OCI-LY7 (cell line): ENCODE results near the gene ATP6V0D1. TPM values are rescaled to one million over a fixed set of nuclear protein-coding genes. Genes with fewer than 3 reads are reported as not detected.

Experiments
- BruUV-seq: library from RNA; stranded (reverse); fragments of 400-500 nt; replicated peaks from 2 replicates; lab custom pipeline; 2021; lab: Mats Ljungman, UMichigan
- CTCF ChIA-PET: fragments of 300-600 bp; sonication (Branson Sonifier 250); formaldehyde crosslinking; loops from one replicate; lab custom pipeline; 2022; ENCODE audit warnings: antibody characterized with exemption; ENCODE audit not compliant: unreplicated experiment; lab: Charles Lee
- POLR2A ChIA-PET: fragments of 300-600 bp; sonication (Branson Sonifier 250); formaldehyde crosslinking; loops from one replicate; lab custom pipeline; 2022; ENCODE audit warnings: antibody characterized with exemption; lab: Charles Lee
- DNase-seq: peaks from one replicate; pipeline ENCODE4 v3.0.0-alpha.2; 2015; ENCODE audit warnings: low spot score
- H2AFZ ChIP-seq: fragments of 200-600 bp; sonication (generic), shearing (Covaris generic); 2 replicates; pipeline ENCODE4 v1.6.1; 2014; ENCODE audit warnings: mild to moderate bottlenecking, antibody characterized with exemption, low read length, moderate library complexity
- H3K27ac ChIP-seq: fragments of 200-600 bp; sonication (generic); 2 replicates; pipeline ENCODE4 v1.5.1; 2014; ENCODE audit warnings: mixed run types, low read depth, mild to moderate bottlenecking, moderate library complexity, low read length, inconsistent platforms; ENCODE audit not compliant: poor library complexity, severe bottlenecking
- H3K36me3 ChIP-seq: fragments of 200-600 bp; sonication (generic); 2 replicates; pipeline ENCODE4 v1.6.1; 2014; ENCODE audit warnings: mild to moderate bottlenecking, antibody characterized with exemption, low read length, moderate library complexity, mixed read lengths; ENCODE audit not compliant: insufficient read depth
- H3K4me1 ChIP-seq: fragments of 200-600 bp; sonication (generic); 2 replicates; pipeline ENCODE4 v1.5.1; 2014; ENCODE audit warnings: mild to moderate bottlenecking, low read length; ENCODE audit not compliant: insufficient read depth, poor library complexity, severe bottlenecking
- H3K4me2 ChIP-seq: fragments of 200-600 bp; sonication (generic); 2 replicates; pipeline ENCODE4 v1.6.1; 2014; ENCODE audit warnings: mild to moderate bottlenecking, low read length
- H3K4me3 ChIP-seq: fragments of 200-600 bp; sonication (generic); 2 replicates; pipeline ENCODE4 v1.5.1; 2014; ENCODE audit warnings: mild to moderate bottlenecking, low read depth, low read length; ENCODE audit not compliant: poor library complexity, severe bottlenecking
- H3K79me2 ChIP-seq: fragments of 200-600 bp; sonication (generic); 2 replicates; pipeline ENCODE4 v1.6.1; 2016; ENCODE audit warnings: low read depth, mild to moderate bottlenecking, low read length, moderate library complexity, mixed read lengths; ENCODE audit not compliant: insufficient read depth
- H3K9me2 ChIP-seq: fragments of 200-600 bp; sonication (generic); 2 replicates; pipeline ENCODE4 v1.6.1; 2016; ENCODE audit warnings: mild to moderate bottlenecking, low read length, mixed read lengths; ENCODE audit not compliant: insufficient read depth
- H3K9me3 ChIP-seq: fragments of 200-600 bp; sonication (generic); 2 replicates; pipeline ENCODE4 v1.6.1; 2014; ENCODE audit warnings: mild to moderate bottlenecking, mixed run types, low read length, mixed read lengths
- H4K20me1 ChIP-seq: fragments of 200-600 bp; sonication (generic); 2 replicates; pipeline ENCODE4 v1.6.1; 2014; ENCODE audit warnings: mild to moderate bottlenecking, antibody characterized with exemption, low read length, moderate library complexity, mixed read lengths; ENCODE audit not compliant: insufficient read depth
- EZH2phosphoT487 ChIP-seq: fragments of 200-600 bp; sonication (generic); IDR thresholded peaks from 2 replicates; pipeline ENCODE4 v1.6.1; 2018; ENCODE audit warnings: low read depth, borderline replicate concordance, mild to moderate bottlenecking, mixed run types, antibody characterized with exemption, low read length, moderate library complexity, mixed read lengths
- intact Hi-C: fragments of 100-400 bp; cut with micrococcal nuclease; formaldehyde crosslinking; loops from one replicate; pipeline ENCODE4 v1.10.0; 2022; ENCODE audit not compliant: unreplicated experiment
- total RNA-seq, 2 experiments: library from RNA; depleted of rRNA in 1 of 2; stranded (reverse); fragments of >200 nt in 1 of 2; shearing (Covaris generic) in 1 of 2; gene quantifications; 2 replicates each; pipeline ENCODE4 v1.2.3, GENCODE V29; 2014 to 2022
- TF ChIP-seq, protein P1 (sequence below): fragments of 200-600 bp; sonication (generic); conservative IDR thresholded peaks from 2 replicates; pipeline ENCODE4 v1.5.1; 2014; ENCODE audit warnings: mild to moderate bottlenecking, antibody characterized with exemption, low read length, moderate library complexity, mixed read lengths

ATP6V0D1 gene
- total RNA-seq, 2 experiments from 2014 or later = 24.4 to 38.0 TPM

DNA sequence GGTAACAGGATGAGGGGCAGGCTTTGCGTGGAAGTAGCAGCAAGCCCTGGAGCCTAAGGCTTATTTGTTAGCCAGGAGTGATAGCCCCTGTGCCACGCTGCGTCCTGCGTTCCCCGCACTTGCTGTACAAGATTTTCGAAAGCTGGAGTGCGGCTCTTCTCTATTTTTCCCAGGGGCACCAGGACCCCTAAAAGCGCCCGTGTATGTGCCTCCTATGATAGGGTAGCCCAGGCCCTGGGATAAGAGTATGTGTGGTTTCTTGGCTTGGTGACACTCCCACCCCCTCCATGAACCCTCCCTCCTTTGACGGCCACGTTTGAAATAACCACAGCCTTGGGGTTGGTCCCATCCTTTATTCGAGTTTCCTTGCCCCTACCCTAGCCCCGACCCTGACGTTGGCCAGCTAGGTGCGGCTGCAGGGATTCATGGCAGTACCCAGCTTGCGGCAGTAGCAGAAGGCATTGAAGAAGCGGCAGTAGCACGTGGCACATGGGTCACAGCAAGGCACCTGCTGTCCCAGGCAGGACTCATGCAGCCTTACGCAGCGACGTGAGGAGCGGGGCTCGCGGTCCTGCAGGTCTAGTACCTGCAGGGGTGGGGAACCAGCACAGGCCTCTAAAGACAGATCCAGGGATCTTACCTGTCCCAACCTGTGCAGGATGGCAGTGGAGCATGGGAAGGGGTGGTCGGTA lies 1.4 kb upstream of the ATP6V0D1 start:
- H3K4me3 ChIP-seq = peak overlapping the region; percentile 88
- BruUV-seq = no TSS peak
- peak overlapping the region; percentile 95 for H3K4me2 ChIP-seq
- H3K9me3 ChIP-seq = no peaks in the 10 kb centered on the region
- H3K27ac ChIP-seq = peak overlapping the region; percentile 72
- peak; percentile 44 for DNase-seq
- no peak for TF ChIP-seq EZH2phosphoT487
- TF ChIP-seq, protein P1, sequence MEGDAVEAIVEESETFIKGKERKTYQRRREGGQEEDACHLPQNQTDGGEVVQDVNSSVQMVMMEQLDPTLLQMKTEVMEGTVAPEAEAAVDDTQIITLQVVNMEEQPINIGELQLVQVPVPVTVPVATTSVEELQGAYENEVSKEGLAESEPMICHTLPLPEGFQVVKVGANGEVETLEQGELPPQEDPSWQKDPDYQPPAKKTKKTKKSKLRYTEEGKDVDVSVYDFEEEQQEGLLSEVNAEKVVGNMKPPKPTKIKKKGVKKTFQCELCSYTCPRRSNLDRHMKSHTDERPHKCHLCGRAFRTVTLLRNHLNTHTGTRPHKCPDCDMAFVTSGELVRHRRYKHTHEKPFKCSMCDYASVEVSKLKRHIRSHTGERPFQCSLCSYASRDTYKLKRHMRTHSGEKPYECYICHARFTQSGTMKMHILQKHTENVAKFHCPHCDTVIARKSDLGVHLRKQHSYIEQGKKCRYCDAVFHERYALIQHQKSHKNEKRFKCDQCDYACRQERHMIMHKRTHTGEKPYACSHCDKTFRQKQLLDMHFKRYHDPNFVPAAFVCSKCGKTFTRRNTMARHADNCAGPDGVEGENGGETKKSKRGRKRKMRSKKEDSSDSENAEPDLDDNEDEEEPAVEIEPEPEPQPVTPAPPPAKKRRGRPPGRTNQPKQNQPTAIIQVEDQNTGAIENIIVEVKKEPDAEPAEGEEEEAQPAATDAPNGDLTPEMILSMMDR = no peak
- peaks cover 13% of the 10 kb centered on the region for H3K36me3 ChIP-seq
- H3K4me1 ChIP-seq = peaks cover 48% of the 10 kb centered on the region
- no peaks in the 10 kb centered on the region for H4K20me1 ChIP-seq
- H3K79me2 ChIP-seq = peaks cover 44% of the 10 kb centered on the region; the same call in 1 of the 2 replicates
- no peaks in the 10 kb centered on the region for H3K9me2 ChIP-seq
- ChIA-PET POLR2A (interaction anchor here (0.5 to 3.7 kb wide), 7 partner anchors 9 to 242 kb away, joined by 6 to 23 read pairs (median 9); no protein-coding TSS in a partner anchor), CTCF (interaction anchor here (1.7 to 2.1 kb wide), 2 partner anchors 32 to 39 kb away, joined by 8 to 9 read pairs; no protein-coding TSS in a partner anchor)
- peak overlapping the region; percentile 60; the same call in 1 of the 2 replicates for H2AFZ ChIP-seq
- intact Hi-C loops = no loop called here

- intact Hi-C loops = loop anchor here (1.0 to 2.0 kb wide), 4 partner anchors 8 to 179 kb away; partner anchors contain the start of genes ACD and PARD6A
- TF ChIP-seq, protein P1 = peak; percentile 48; the same call in 1 of the 2 replicates
- no peak for TF ChIP-seq EZH2phosphoT487
- ChIA-PET CTCF (interaction anchor here (1.1 to 2.1 kb wide), 4 partner anchors 8 to 39 kb away, joined by 4 to 9 read pairs (median 7); no protein-coding TSS in a partner anchor), POLR2A (interaction anchor here (0.5 to 3.7 kb wide), 11 partner anchors 8 to 241 kb away, joined by 3 to 23 read pairs (median 6); partner anchors contain the start of gene SLC9A5)
- peaks cover 42% of the 10 kb centered on the region for H3K4me1 ChIP-seq
- peak; percentile 72 for DNase-seq
- BruUV-seq = TSS peak; percentile 91
- peak overlapping the region; percentile 95 for H3K4me2 ChIP-seq
- H3K9me3 ChIP-seq = no peaks in the 10 kb centered on the region
- peaks cover 50% of the 10 kb centered on the region; the same call in 1 of the 2 replicates for H3K79me2 ChIP-seq
- peak overlapping the region; percentile 60; the same call in 1 of the 2 replicates for H2AFZ ChIP-seq
- H4K20me1 ChIP-seq = no peaks in the 10 kb centered on the region
- H3K9me2 ChIP-seq = no peaks in the 10 kb centered on the region
- peak overlapping the region; percentile 72 for H3K27ac ChIP-seq
- H3K4me3 ChIP-seq = peak overlapping the region; percentile 88
- H3K36me3 ChIP-seq = peaks cover 13% of the 10 kb centered on the region
These were observed 740 bp upstream of the ATP6V0D1 start for GRCh38 chr16:67481561-67482232.
